Muscle of leg (tissue), 11 donors: ENCODE results near the gene TENM4. TPM values are rescaled to one million over a fixed set of nuclear protein-coding genes. Genes with fewer than 3 reads are reported as not detected.

Source experiments
- DNase-seq: peaks from one replicate; pipeline ENCODE4 v3.0.0; 2013
- H3K27ac ChIP-seq: one replicate; pipeline ENCODE4 v1.5.1; 2013; ENCODE audit warnings: mild to moderate bottlenecking, low read length, control low read depth
- H3K27me3 ChIP-seq: one replicate; pipeline ENCODE4 v1.6.1; 2013; ENCODE audit warnings: low read length; ENCODE audit not compliant: control insufficient read depth, insufficient read depth
- H3K36me3 ChIP-seq: one replicate; pipeline ENCODE4 v1.6.1; 2013; ENCODE audit warnings: low read length; ENCODE audit not compliant: control insufficient read depth, insufficient read depth
- H3K4me1 ChIP-seq: one replicate; pipeline ENCODE4 v1.6.1; 2013; ENCODE audit warnings: low read length; ENCODE audit not compliant: control insufficient read depth, insufficient read depth
- H3K4me3 ChIP-seq: one replicate; pipeline ENCODE4 v1.5.1; 2013; ENCODE audit warnings: low read length, control low read depth
- H3K9me3 ChIP-seq: replicated peaks from 2 replicates; pipeline ENCODE4 v1.6.1; 2013; ENCODE audit warnings: low read depth, low read length; ENCODE audit not compliant: control insufficient read depth
- WGBS: methylation state at CpG from one replicate; pipeline ENCODE4 v1.1.5; 2013; ENCODE audit warnings: missing lambda C conversion rate; ENCODE audit not compliant: insufficient coverage; 5-methylcytosine and 5-hydroxymethylcytosine counted together
- polyA plus RNA-seq, 8 donors: library from polyadenylated mRNA; unstranded; fragments of 120-200 nt; gene quantifications; one replicate each; pipeline versions ENCODE4 v1.2.1 to v1.2.3, GENCODE V29; 2013; ENCODE audit warnings: inconsistent platforms in 1 of 8, low replicate concordance in 1 of 8; ENCODE audit not compliant: insufficient read length in 8 of 8, insufficient read depth in 1 of 8
- total RNA-seq: library from RNA; stranded (reverse); fragments of 120-200 nt; gene quantifications from one replicate; pipeline ENCODE4 v1.2.4, GENCODE V29; 2013

Gene TENM4
- total and polyA plus RNA-seq, 9 donors = 4.6 to 13.8 (median 10.3) TPM

- Histone ChIP-seq H3K9me3 (no peaks in the 10 kb centered on the region), H3K4me3 (no peak overlapping the region), H3K27ac (no peak overlapping the region), H3K36me3 (peaks cover 5% of the 10 kb centered on the region), H3K27me3 (no peaks in the 10 kb centered on the region), H3K4me1 (no peaks in the 10 kb centered on the region)
- no peak for DNase-seq
- 83% methylated on average over 1 of the region's 1 CpG for WGBS
Observed at GRCh38 chr11:78688460-78688859, 752.4 kb downstream of the TENM4 start.

- no peaks in the 10 kb centered on the region for H3K9me3 ChIP-seq
- no peak overlapping the region for H3K4me3 ChIP-seq
- H3K36me3 ChIP-seq = peaks cover 5% of the 10 kb centered on the region
- peak; percentile 26 for DNase-seq
- no peaks in the 10 kb centered on the region for H3K27me3 ChIP-seq
- 75% methylated on average over 1 of the region's 3 CpGs for WGBS
- H3K27ac ChIP-seq = no peak overlapping the region
- H3K4me1 ChIP-seq = no peaks in the 10 kb centered on the region
Observed at GRCh38 chr11:78685156-78685555, 755.7 kb downstream of the TENM4 start.

- DNase-seq = no peak
- H3K36me3 ChIP-seq = peaks cover 5% of the 10 kb centered on the region
- no peaks in the 10 kb centered on the region for H3K4me1 ChIP-seq
- no peaks in the 10 kb centered on the region for H3K9me3 ChIP-seq
- H3K4me3 ChIP-seq = no peak overlapping the region
- no peak overlapping the region for H3K27ac ChIP-seq
- no peaks in the 10 kb centered on the region for H3K27me3 ChIP-seq
- no CpG with 5 or more reads among the region's 2 CpGs for WGBS
Observed at GRCh38 chr11:78684377-78684776, 756.5 kb downstream of the TENM4 start.

GRCh38 chr11:78683774-78684173 lies 757.1 kb downstream of the TENM4 start:
- H3K27ac ChIP-seq = no peak overlapping the region
- WGBS = 76% methylated on average over 3 of the region's 5 CpGs
- H3K9me3 ChIP-seq = no peaks in the 10 kb centered on the region
- H3K27me3 ChIP-seq = no peaks in the 10 kb centered on the region
- peaks cover 5% of the 10 kb centered on the region for H3K36me3 ChIP-seq
- no peak for DNase-seq
- H3K4me3 ChIP-seq = no peak overlapping the region
- no peaks in the 10 kb centered on the region for H3K4me1 ChIP-seq

- WGBS = 91% methylated on average over 21 of the region's 24 CpGs
- Histone ChIP-seq H3K4me3 (no peak overlapping the region), H3K9me3 (no peaks in the 10 kb centered on the region), H3K27ac (no peak overlapping the region), H3K36me3 (peaks cover 4% of the 10 kb centered on the region), H3K27me3 (no peaks in the 10 kb centered on the region), H3K4me1 (no peaks in the 10 kb centered on the region)
- no peak for DNase-seq
Observed at GRCh38 chr11:78676026-78676557, 764.7 kb downstream of the TENM4 start.

GRCh38 chr11:78672850-78673620 lies 767.8 kb downstream of the TENM4 start:
- no peak overlapping the region for H3K4me3 ChIP-seq
- H3K27me3 ChIP-seq = no peaks in the 10 kb centered on the region
- H3K4me1 ChIP-seq = no peaks in the 10 kb centered on the region
- no peak for DNase-seq
- 84% methylated on average over 3 of the region's 9 CpGs for WGBS
- peaks cover 25% of the 10 kb centered on the region for H3K36me3 ChIP-seq
- H3K27ac ChIP-seq = no peak overlapping the region
- H3K9me3 ChIP-seq = no peaks in the 10 kb centered on the region

- peaks cover 4% of the 10 kb centered on the region for H3K4me1 ChIP-seq
- WGBS = 98% methylated on average over 15 of the region's 17 CpGs
- H3K4me3 ChIP-seq = no peak overlapping the region
- H3K36me3 ChIP-seq = peaks cover 25% of the 10 kb centered on the region
- H3K27me3 ChIP-seq = no peaks in the 10 kb centered on the region
- no peaks in the 10 kb centered on the region for H3K9me3 ChIP-seq
- H3K27ac ChIP-seq = no peak overlapping the region
- DNase-seq = no peak
Observed at GRCh38 chr11:78669249-78669648, 771.6 kb downstream of the TENM4 start.

GRCh38 chr11:78667461-78667860 lies 773.4 kb downstream of the TENM4 start:
- Histone ChIP-seq H3K36me3 (peaks cover 25% of the 10 kb centered on the region), H3K27ac (no peak overlapping the region), H3K4me3 (no peak overlapping the region), H3K9me3 (no peaks in the 10 kb centered on the region), H3K4me1 (peaks cover 4% of the 10 kb centered on the region), H3K27me3 (no peaks in the 10 kb centered on the region)
- DNase-seq = peak; percentile 19
- no CpG with 5 or more reads among the region's 2 CpGs for WGBS

- Histone ChIP-seq H3K27ac (no peak overlapping the region), H3K4me3 (no peak overlapping the region), H3K4me1 (peaks cover 4% of the 10 kb centered on the region), H3K27me3 (no peaks in the 10 kb centered on the region), H3K36me3 (peaks cover 22% of the 10 kb centered on the region), H3K9me3 (no peaks in the 10 kb centered on the region)
- no peak for DNase-seq
Observed at GRCh38 chr11:78666675-78667160, 774.1 kb downstream of the TENM4 start.

GRCh38 chr11:78664636-78665035 lies 776.2 kb downstream of the TENM4 start:
- Histone ChIP-seq H3K4me1 (peaks cover 4% of the 10 kb centered on the region), H3K36me3 (peaks cover 10% of the 10 kb centered on the region), H3K4me3 (no peak overlapping the region), H3K9me3 (no peaks in the 10 kb centered on the region), H3K27ac (no peak overlapping the region), H3K27me3 (no peaks in the 10 kb centered on the region)
- no peak for DNase-seq
- no CpG with 5 or more reads among the region's 1 CpG for WGBS
